Hepatocyte (in vitro differentiated cells): ENCODE results near the gene TUBA1A.

ENCODE experiments used
- EZH2 ChIP-seq: fragments of 200-600 bp; sonication (generic); IDR thresholded peaks from 2 replicates; pipeline ENCODE4 v1.6.1; 2016; ENCODE audit warnings: antibody characterized with exemption, mild to moderate bottlenecking, borderline replicate concordance
- TF ChIP-seq, protein P1 (sequence below): fragments of 200-600 bp; sonication (generic); IDR thresholded peaks from 2 replicates; pipeline ENCODE4 v1.5.1; 2016; ENCODE audit warnings: antibody characterized with exemption, mild to moderate bottlenecking; ENCODE audit not compliant: poor library complexity

DNA sequence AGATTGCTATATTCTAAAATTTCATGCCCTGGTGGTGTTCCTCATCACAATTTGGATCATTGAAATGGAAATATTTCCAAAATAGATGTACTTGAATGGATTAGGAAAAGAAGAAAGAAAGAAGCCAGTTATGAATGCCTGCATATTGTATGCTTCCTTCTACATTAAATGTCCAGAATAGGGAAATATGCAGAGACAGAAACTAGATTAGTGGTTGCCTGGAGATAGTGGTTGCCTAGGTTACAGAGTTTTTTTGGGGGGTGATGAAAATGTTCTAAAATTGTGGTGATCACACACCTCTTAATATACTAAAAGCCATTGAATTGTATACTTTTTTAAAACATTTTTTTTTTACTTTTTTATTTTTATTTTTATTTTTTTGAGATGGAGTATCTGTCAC is 18.0 kb downstream of the TUBA1A start:
- TF ChIP-seq, protein P1, sequence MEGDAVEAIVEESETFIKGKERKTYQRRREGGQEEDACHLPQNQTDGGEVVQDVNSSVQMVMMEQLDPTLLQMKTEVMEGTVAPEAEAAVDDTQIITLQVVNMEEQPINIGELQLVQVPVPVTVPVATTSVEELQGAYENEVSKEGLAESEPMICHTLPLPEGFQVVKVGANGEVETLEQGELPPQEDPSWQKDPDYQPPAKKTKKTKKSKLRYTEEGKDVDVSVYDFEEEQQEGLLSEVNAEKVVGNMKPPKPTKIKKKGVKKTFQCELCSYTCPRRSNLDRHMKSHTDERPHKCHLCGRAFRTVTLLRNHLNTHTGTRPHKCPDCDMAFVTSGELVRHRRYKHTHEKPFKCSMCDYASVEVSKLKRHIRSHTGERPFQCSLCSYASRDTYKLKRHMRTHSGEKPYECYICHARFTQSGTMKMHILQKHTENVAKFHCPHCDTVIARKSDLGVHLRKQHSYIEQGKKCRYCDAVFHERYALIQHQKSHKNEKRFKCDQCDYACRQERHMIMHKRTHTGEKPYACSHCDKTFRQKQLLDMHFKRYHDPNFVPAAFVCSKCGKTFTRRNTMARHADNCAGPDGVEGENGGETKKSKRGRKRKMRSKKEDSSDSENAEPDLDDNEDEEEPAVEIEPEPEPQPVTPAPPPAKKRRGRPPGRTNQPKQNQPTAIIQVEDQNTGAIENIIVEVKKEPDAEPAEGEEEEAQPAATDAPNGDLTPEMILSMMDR = no peak
- no peak for TF ChIP-seq EZH2
